Stimulated activated effector memory CD8-positive, alpha-beta T cell treated with anti-CD3 and anti-CD28 coated beads, Interleukin-12 subunit alpha, Interleukin-12 subunit beta, amount 100 ng/mL, for 72 hours (primary cell): Measurements from ENCODE around the gene USP10.

Experiments used
- ATAC-seq: fragments of 150-1000 bp; cut with Tn5 transposase; 2 replicates; pipeline ENCODE4 v1.10.0; 2021
- DNase-seq, 2 donors: peaks; one replicate each; pipeline ENCODE4 v3.0.0; 2021 to 2022; ENCODE audit warnings: low spot score in 2 of 2
- H3K27ac Mint-ChIP-seq: one replicate; pipeline ENCODE4 v1.8.0; 2022; ENCODE audit warnings: mild to moderate bottlenecking, mixed read lengths
- H3K36me3 Mint-ChIP-seq: one replicate; pipeline ENCODE4 v1.8.0; 2022; ENCODE audit warnings: mild to moderate bottlenecking, mixed read lengths
- H3K4me1 Mint-ChIP-seq: one replicate; pipeline ENCODE4 v1.8.0; 2022; ENCODE audit warnings: mixed read lengths
- H3K4me3 Mint-ChIP-seq: one replicate; pipeline ENCODE4 v1.8.0; 2022; ENCODE audit warnings: mild to moderate bottlenecking, mixed read lengths
- H3K9me3 Mint-ChIP-seq: one replicate; pipeline ENCODE4 v1.8.0; 2022; ENCODE audit warnings: mixed read lengths

USP10 gene, protein sequence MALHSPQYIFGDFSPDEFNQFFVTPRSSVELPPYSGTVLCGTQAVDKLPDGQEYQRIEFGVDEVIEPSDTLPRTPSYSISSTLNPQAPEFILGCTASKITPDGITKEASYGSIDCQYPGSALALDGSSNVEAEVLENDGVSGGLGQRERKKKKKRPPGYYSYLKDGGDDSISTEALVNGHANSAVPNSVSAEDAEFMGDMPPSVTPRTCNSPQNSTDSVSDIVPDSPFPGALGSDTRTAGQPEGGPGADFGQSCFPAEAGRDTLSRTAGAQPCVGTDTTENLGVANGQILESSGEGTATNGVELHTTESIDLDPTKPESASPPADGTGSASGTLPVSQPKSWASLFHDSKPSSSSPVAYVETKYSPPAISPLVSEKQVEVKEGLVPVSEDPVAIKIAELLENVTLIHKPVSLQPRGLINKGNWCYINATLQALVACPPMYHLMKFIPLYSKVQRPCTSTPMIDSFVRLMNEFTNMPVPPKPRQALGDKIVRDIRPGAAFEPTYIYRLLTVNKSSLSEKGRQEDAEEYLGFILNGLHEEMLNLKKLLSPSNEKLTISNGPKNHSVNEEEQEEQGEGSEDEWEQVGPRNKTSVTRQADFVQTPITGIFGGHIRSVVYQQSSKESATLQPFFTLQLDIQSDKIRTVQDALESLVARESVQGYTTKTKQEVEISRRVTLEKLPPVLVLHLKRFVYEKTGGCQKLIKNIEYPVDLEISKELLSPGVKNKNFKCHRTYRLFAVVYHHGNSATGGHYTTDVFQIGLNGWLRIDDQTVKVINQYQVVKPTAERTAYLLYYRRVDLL

DNA sequence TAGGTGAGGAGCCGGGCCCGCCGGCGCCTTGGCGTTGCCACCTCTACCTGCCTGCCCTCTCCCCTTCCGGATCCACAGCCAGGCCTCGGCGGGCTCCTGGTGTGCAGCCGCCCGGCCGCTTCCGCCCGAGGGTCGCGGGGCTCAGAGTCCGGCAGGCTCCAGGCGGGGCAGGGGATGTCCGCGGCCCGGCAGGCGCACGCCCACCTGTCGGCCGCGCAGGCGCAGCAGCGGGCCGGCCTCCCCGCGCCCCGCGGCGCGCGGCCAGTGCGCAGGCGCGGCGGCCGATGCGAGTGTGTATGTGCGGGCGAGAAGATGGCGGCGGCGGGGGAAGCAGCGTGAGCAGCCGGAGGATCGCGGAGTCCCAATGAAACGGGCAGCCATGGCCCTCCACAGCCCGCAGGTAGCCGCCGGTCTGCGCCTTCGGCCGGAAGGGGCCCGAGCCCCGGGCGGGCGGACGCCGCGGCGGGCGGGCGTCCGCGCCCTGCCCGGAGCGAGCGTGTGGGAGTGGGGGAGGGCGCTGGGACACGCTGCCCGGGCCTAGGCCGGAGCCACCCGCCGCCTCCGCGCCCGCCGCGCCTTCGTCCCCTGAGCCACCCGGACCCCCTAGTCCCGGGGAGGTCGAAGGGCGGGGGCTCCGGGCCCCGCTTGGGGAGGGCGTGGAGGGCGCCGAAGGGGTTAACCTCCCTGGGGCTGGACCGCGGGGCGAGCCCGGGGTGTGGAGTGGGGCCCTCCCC lies at the start of gene USP10:
TSS of gene USP10 (plus strand) at position 289 of the 734 bp plus-strand sequence. CDS start at position 380, 91 bp downstream.
- H3K36me3 Mint-ChIP-seq, result peaks cover 20% of the 10 kb centered on the region
- peak within 1 kb of the TSS; percentile 81 for H3K4me3 Mint-ChIP-seq
- ATAC-seq (peak; percentile 88), DNase-seq (peak; percentile 82 to 92)
- peak within 1 kb of the TSS; percentile 92 for H3K27ac Mint-ChIP-seq
- H3K9me3 Mint-ChIP-seq, result no peaks in the 10 kb centered on the region
- H3K4me1 Mint-ChIP-seq, result peaks cover 35% of the 10 kb centered on the region

DNA sequence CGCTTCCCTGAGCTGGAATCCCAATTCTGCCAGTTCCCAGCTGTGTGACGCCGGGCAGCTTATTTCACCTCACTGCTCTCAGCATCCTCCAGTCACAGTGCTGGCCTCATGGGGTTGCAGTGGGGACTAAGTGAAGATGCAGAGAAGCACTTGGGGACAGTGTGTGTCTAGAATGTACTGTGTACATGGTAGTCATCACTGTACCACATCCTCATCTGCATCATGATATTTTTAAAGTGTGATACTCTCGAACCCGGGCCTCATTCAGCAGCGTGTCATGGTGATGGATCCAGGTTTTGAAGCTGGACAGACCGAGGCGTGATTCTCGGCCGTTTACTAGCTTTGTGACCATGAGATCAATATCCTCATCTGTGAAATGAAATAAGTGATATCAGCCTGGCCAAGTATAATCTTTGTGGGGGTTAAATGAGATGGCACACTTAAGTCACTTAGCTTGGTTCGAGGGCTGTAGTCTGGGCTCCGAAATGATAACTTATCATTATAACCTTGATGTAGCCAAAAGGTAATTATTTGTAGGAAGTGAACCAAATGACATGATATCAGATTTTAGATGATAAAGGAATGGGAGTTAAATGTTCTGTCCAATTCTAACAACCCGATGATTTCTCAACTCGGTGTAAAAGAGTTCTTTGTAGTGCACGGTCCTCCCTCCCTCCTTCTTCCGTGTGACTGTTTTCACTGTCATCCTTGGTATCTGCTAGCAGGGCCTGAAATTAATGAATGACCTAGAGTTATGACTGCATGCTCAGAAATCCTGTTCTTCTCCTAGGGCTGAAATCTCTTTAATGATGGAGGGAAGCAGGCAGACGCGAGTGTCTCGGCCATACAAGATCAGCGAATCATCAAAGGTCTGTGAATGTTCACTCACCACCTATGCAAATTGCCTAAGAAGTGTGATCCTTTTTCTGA lies 49.5 kb upstream of the USP10 start:
- H3K4me3 Mint-ChIP-seq, result peak overlapping the region; percentile 72
- peaks cover 64% of the 10 kb centered on the region for H3K36me3 Mint-ChIP-seq
- H3K9me3 Mint-ChIP-seq, result no peaks in the 10 kb centered on the region
- H3K4me1 Mint-ChIP-seq, result peaks cover 66% of the 10 kb centered on the region
- ATAC-seq, result no peak
- no peak for DNase-seq
- peak overlapping the region; percentile 37 for H3K27ac Mint-ChIP-seq

DNA sequence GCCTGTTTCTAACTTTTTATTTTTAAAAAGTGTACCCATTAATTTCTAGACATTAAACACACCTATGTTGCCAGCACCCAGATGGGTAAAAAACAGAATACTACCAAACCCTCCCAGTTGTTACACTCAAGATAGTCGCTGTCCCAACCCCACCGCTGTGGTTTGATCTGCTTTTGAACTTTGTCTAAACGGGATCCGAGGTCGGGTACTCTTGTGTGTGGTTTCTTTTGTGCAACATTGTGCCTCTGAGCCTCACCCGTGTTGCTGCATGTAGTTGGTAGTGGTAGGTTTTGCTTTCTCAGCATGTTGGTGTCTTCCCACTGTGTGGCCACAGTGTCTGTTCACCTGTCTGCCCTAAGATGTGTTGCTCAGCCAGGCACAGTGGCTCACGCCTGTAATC lies 47.2 kb upstream of the USP10 start:
- H3K27ac Mint-ChIP-seq, result peak overlapping the region; percentile 50
- ATAC-seq, result no peak
- no peak overlapping the region for H3K4me3 Mint-ChIP-seq

DNA sequence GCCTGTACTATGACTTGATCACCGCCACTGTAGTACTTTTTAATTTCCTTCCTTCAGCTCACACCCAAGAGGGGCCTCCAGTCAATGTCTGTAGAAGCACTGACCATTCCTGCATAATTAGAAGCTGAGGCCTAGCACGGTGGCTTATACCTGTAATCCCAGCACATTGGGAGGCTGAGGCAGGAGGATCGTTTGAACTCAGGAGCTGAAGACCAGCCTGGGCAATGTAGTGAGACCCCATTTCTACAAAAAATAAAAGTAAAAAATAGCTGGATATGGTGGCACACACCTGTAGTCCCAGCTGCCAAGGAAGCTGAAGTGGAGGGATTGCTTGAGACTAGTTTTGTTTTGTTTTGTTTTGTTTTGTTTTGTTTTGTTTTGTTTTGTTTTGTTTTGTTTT lies 45.6 kb upstream of the USP10 start:
- no peak overlapping the region for H3K27ac Mint-ChIP-seq

More for the DNA sequence above, 47.2 kb upstream of the USP10 start:
- Mint-ChIP-seq H3K9me3 (no peaks in the 10 kb centered on the region), H3K36me3 (peaks cover 85% of the 10 kb centered on the region), H3K4me1 (peaks cover 75% of the 10 kb centered on the region)
- no peak for DNase-seq

DNA sequence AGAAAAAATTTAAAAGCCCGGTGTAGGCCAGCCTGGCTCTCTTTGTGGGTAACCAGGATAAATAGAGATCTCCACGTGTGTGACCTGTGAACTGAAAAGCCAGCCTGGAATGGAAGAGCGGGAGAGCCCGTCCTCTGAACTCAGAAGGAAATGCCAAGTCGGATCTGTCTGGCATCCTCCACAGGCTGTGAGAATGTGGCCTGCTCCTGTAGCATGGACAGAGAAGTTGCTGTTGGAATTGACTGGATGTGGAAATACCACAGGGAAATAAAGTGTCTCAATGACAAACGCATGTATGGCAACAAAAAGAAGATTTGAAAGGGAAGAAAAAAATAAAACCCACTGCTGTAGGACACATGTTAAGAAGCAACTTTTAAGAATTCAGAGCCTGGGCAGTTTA lies 44.8 kb upstream of the USP10 start:
- ATAC-seq (no peak), DNase-seq (no peak)
- no peak overlapping the region for H3K27ac Mint-ChIP-seq
- H3K4me3 Mint-ChIP-seq, result no peak overlapping the region
- peaks cover 100% of the 10 kb centered on the region for H3K36me3 Mint-ChIP-seq
- H3K4me1 Mint-ChIP-seq, result peaks cover 59% of the 10 kb centered on the region
- no peaks in the 10 kb centered on the region for H3K9me3 Mint-ChIP-seq

More for the DNA sequence above, 45.6 kb upstream of the USP10 start:
- Mint-ChIP-seq H3K4me3 (no peak overlapping the region), H3K36me3 (peaks cover 94% of the 10 kb centered on the region), H3K4me1 (peaks cover 66% of the 10 kb centered on the region), H3K9me3 (no peaks in the 10 kb centered on the region)
- DNase-seq (no peak), ATAC-seq (no peak)

DNA sequence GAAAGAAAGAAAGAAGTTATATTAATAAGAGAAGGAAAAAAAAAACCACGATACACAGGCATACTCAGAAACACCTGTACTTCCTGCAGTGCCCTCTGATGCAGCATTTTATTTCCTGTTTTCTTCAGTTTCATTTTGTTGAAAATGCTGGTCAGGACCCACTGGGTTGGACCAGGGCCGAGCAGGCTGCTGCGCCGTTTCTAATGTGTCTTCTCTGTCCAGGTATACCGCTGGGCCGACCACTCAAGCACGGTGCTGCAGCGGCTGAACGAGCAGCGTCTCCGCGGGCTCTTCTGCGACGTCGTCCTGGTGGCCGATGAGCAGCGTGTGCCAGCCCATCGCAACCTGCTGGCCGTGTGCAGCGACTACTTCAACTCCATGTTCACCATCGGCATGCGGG lies 43.2 kb upstream of the USP10 start:
- peaks cover 100% of the 10 kb centered on the region for H3K36me3 Mint-ChIP-seq
- H3K4me1 Mint-ChIP-seq, result peaks cover 49% of the 10 kb centered on the region
- ATAC-seq (no peak), DNase-seq (no peak)
- no peaks in the 10 kb centered on the region for H3K9me3 Mint-ChIP-seq
- no peak overlapping the region for H3K4me3 Mint-ChIP-seq
- H3K27ac Mint-ChIP-seq, result peak overlapping the region; percentile 10

DNA sequence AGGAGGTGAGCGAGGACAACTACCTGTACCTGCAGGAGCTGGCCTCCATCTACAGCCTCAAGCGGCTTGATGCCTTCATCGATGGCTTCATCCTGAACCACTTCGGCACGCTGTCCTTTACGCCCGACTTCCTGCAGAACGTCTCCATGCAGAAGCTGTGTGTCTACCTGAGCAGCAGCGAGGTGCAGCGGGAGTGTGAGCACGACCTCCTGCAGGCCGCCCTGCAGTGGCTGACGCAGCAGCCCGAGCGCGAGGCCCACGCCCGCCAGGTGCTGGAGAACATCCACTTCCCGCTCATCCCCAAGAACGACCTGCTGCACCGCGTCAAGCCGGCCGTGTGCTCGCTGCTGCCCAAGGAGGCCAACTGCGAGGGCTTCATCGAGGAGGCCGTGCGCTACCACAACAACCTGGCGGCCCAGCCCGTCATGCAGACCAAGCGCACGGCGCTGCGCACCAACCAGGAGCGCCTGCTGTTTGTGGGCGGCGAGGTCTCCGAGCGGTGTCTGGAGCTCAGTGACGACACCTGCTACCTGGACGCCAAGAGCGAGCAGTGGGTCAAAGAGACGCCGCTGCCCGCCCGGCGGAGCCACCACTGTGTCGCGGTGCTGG lies 42.5 kb upstream of the USP10 start:
- ATAC-seq, result no peak

DNA sequence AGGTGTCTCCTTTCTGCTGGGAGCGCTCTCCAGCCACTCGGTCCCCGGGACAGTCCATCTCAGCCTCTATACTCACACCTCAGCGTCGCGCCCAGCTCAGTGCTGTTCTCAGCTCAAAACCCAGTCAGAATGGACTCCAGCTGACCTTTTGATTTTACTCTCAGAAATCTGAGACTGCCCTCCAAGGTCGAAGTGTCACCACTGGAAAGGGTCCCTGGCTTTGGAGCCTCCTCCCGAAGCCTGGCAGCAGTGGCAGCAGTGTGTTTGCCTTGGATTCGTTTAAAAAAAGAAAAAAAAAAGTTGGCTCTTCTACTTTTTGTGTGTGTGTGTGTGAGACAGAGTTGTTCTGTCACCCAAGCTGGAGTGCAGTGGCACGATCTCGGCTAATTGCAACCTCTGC lies 41.1 kb upstream of the USP10 start:
- H3K9me3 Mint-ChIP-seq, result no peaks in the 10 kb centered on the region
- DNase-seq (no peak), ATAC-seq (no peak)
- H3K27ac Mint-ChIP-seq, result no peak overlapping the region
- peaks cover 100% of the 10 kb centered on the region for H3K36me3 Mint-ChIP-seq
- H3K4me1 Mint-ChIP-seq, result peaks cover 33% of the 10 kb centered on the region
- no peak overlapping the region for H3K4me3 Mint-ChIP-seq

More for the DNA sequence above, 42.5 kb upstream of the USP10 start:
- H3K9me3 Mint-ChIP-seq, result no peaks in the 10 kb centered on the region
- no peak overlapping the region for H3K4me3 Mint-ChIP-seq
- DNase-seq, result no peak
- H3K4me1 Mint-ChIP-seq, result peaks cover 44% of the 10 kb centered on the region
- no peak overlapping the region for H3K27ac Mint-ChIP-seq
- H3K36me3 Mint-ChIP-seq, result peaks cover 100% of the 10 kb centered on the region

DNA sequence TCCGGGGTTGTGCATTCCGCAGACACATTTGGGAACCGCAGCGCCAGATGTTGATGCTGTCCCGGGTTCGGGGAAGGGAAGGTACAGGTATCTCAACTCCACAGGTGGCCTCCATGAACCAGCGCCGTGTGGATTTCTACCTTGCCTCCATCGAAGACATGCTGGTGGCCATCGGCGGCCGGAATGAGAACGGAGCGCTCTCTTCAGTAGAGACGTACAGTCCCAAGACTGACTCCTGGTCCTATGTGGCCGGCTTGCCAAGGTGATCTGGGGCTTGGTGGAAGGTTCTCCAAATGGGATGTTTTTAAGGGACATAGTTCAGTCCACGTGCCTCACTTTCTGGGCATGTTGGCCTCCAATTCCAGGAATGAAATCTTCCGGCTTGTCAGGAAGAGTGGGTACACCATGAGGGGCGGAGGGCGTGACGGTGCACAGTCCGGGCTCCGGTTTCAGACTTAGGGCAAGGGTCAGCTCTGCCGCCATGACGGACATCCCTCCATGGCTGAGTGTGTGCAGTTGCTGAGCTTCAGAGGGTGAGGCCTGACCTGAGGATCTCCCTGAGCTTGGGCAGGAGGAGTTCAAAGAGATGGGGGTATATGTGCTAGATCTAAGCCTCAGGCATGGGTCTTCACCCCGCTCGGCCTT lies 40.0 kb upstream of the USP10 start:
- no peak overlapping the region for H3K4me3 Mint-ChIP-seq
- peaks cover 100% of the 10 kb centered on the region for H3K36me3 Mint-ChIP-seq
- H3K27ac Mint-ChIP-seq, result no peak overlapping the region
- no peaks in the 10 kb centered on the region for H3K9me3 Mint-ChIP-seq
- H3K4me1 Mint-ChIP-seq, result peaks cover 30% of the 10 kb centered on the region
- DNase-seq (no peak), ATAC-seq (no peak)

DNA sequence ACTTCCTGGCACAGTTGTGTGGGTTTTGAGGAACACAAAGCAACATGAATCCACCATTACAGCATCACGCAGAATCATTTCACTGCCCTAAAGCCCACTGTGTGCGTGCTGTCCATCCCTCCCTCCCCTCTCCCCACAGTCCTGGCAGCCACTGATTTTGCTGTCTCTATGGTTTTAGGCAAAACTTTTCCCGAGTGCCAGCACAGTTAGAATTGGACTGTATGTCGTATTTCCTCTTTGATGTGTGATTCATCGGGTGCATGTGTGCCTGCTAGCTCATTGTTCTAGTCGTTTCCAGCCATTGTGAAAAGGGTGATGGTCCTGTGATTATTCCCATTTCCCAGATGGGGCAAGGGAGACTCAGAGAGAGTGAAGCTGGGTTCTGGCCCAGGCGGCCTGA lies 38.8 kb upstream of the USP10 start:
- no peaks in the 10 kb centered on the region for H3K9me3 Mint-ChIP-seq
- H3K27ac Mint-ChIP-seq, result no peak overlapping the region
- H3K36me3 Mint-ChIP-seq, result peaks cover 94% of the 10 kb centered on the region
- ATAC-seq (no peak), DNase-seq (no peak)
- peaks cover 24% of the 10 kb centered on the region for H3K4me1 Mint-ChIP-seq
- H3K4me3 Mint-ChIP-seq, result no peak overlapping the region

DNA sequence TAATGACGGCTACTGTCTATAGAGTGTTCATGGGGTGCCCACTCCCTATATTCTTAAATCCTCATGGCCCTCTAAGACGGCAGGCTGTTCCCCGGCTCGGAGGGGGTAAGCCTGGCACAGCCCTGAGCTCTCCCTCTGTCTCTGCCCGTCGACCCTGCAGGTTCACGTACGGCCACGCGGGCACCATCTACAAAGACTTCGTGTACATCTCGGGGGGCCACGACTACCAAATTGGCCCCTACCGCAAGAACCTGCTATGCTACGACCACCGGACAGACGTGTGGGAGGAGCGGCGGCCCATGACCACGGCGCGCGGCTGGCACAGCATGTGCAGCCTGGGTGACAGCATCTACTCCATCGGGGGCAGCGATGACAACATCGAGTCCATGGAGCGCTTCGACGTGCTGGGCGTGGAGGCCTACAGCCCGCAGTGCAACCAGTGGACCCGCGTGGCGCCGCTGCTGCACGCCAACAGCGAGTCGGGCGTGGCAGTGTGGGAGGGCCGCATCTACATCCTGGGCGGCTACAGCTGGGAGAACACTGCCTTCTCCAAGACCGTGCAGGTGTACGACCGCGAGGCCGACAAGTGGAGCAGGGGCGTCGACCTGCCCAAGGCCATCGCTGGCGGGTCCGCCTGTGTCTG lies 38.3 kb upstream of the USP10 start:
- Mint-ChIP-seq H3K36me3 (peaks cover 92% of the 10 kb centered on the region), H3K4me3 (no peak overlapping the region), H3K9me3 (no peaks in the 10 kb centered on the region), H3K4me1 (peaks cover 19% of the 10 kb centered on the region), H3K27ac (no peak overlapping the region)
- ATAC-seq (no peak), DNase-seq (no peak)

DNA sequence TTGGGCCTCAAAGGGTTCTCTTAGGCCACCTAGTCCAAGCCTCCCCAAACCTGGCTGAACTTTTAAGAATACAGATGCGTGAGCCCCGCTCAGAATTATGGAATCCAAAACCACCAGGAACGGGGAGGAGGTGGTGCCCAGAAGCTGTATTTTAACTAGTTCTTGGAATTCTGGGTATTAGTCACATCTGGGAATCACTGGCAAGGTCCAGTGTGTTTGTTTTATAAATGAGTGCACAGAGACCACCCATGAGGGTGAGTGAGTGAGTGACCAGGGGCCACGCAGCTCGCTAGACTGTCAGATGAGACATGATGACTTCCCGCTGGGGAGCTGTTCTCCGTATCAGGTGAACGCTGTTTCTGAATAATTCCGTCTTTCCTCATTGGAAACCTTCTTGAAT lies 37.3 kb upstream of the USP10 start:
- no peak for DNase-seq
- H3K9me3 Mint-ChIP-seq, result no peaks in the 10 kb centered on the region
- H3K36me3 Mint-ChIP-seq, result peaks cover 92% of the 10 kb centered on the region
- no peak overlapping the region for H3K4me3 Mint-ChIP-seq
- no peak overlapping the region for H3K27ac Mint-ChIP-seq
- peaks cover 14% of the 10 kb centered on the region for H3K4me1 Mint-ChIP-seq
- no peak for ATAC-seq

DNA sequence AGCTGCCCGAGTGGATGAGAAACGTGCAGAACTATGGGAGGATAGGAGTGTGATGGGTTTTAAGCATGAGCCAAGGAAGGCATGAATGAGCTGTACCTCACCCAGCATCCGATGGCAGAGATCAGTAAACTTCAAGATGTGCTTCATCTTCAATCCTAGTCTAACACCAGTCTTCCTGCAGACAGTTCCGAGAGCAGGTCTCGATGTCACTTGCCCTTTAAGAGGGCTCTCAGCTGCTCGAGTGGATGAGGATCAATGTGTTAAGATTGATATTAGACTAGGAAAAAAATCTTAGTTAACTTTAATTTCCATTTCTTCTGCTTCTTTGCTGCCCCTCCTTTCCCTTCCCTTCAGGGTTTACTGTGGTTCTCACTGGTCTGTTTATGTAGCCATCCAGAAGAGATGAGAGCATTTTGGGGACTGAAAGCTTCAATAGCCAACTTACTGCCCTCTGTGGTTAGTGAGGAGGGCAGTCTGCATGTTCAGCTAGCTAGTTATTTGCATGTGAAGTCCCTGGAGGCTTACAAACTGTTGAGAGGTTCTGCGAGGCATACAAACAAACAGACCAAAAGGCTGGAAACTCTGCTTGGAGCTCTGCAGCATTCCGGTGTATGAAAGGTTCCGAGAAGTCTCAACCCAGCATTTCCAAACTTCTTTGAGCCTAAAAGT lies 36.2 kb upstream of the USP10 start:
- Mint-ChIP-seq H3K27ac (peak overlapping the region; percentile 37), H3K36me3 (peaks cover 84% of the 10 kb centered on the region), H3K4me3 (no peak overlapping the region), H3K9me3 (no peaks in the 10 kb centered on the region), H3K4me1 (peaks cover 14% of the 10 kb centered on the region)
- no peak for ATAC-seq
- DNase-seq, result no peak
